Right lobe of liver (tissue), 6 donors: Measurements from ENCODE around the gene RBM39. TPM values are rescaled to one million over a fixed set of nuclear protein-coding genes. Genes with fewer than 3 reads are reported as not detected.

ENCODE experiments used
- ATAC-seq, 4 donors: fragments of 200-7000 bp; cut with Tn5 transposase; one replicate each; pipeline ENCODE4 v1.9.1; 2020; ENCODE audit warnings: mild to moderate bottlenecking in 4 of 4, moderate library complexity in 4 of 4
- DNase-seq, 3 donors: peaks; one replicate each; pipeline ENCODE4 v3.0.0-alpha.2; 2020
- H3K27ac ChIP-seq, 3 donors: fragments of 200-600 bp; one replicate each; pipeline ENCODE4 v1.8.0; 2022
- H3K27me3 ChIP-seq, 2 donors: fragments of 200-600 bp; one replicate each; pipeline ENCODE4 v1.8.0; 2022
- H3K36me3 ChIP-seq, 4 donors: fragments of 200-600 bp; sonication (generic) in 1 of 4; one replicate each; pipeline versions ENCODE4 v1.5.1 to v1.8.0; 2017 to 2022; ENCODE audit warnings: control low read depth in 1 of 4
- H3K4me1 ChIP-seq, 4 donors: fragments of 200-600 bp; sonication (generic) in 1 of 4; one replicate each; pipeline versions ENCODE4 v1.5.1 to v1.8.0; 2017 to 2022; ENCODE audit warnings: control low read depth in 1 of 4
- H3K4me3 ChIP-seq, 3 donors: fragments of 200-600 bp; one replicate each; pipeline ENCODE4 v1.8.0; 2022
- H3K9me3 ChIP-seq, 4 donors: fragments of 200-600 bp; sonication (generic) in 1 of 4; one replicate each; pipeline versions ENCODE4 v1.5.1 to v1.8.0; 2017 to 2022; ENCODE audit warnings: control low read depth in 1 of 4
- POLR2A ChIP-seq: fragments of 450-650 bp; IDR thresholded peaks from one replicate; pipeline ENCODE4 v1.6.1; 2017; ENCODE audit warnings: antibody characterized with exemption, mild to moderate bottlenecking
- WGBS: methylation state at CpG from one replicate; pipeline ENCODE4 v1.1.6; 2018; ENCODE audit warnings: low coverage, low lambda C conversion rate; ENCODE audit not compliant: insufficient coverage; ENCODE audit errors: missing lambda C conversion rate; 5-methylcytosine and 5-hydroxymethylcytosine counted together
- intact Hi-C, 2 donors: fragments of 100-400 bp; cut with DNase I; formaldehyde crosslinking; loops; one replicate each; pipeline versions ENCODE4 v1.11.2 to v1.14.1; 2022
- total RNA-seq, 6 experiments: library from RNA; depleted of rRNA in 2 of 6; stranded (reverse); fragments of >200 nt in 2 of 6; fragmentation: NEBNext Ultra II Directional in 3 of 6; extraction: Animal tissue kit (Norgen Biotek cat#: 25700) in 3 of 6; gene quantifications; one replicate each; pipeline versions ENCODE4 v1.1.0 to v1.2.4, GENCODE V29; 2016 to 2023
- TF ChIP-seq, protein P1 (sequence below), 4 donors: fragments of 200-600 bp in 3 of 4; fragments of 450-650 bp in 1 of 4; IDR thresholded peaks; one replicate each; pipeline versions ENCODE4 v1.5.1 to v1.8.0; 2016 to 2022; ENCODE audit warnings: antibody characterized with exemption in 4 of 4, mild to moderate bottlenecking in 2 of 4
- donor health status: DM: no; HTN: yes; CAD: no.
- donor health status: DM: no; HTN: no; CAD: no.
- donor health status: DM: no; HTN: no; CAD: no.
- donor health status: DM: no; HTN: yes; CAD: no.
- donor health status: DM: no; HTN: yes; CAD: no.

Gene RBM39
- total RNA-seq, 6 experiments from 2014 or later, result 86.4 to 166 (median 120) TPM

DNA sequence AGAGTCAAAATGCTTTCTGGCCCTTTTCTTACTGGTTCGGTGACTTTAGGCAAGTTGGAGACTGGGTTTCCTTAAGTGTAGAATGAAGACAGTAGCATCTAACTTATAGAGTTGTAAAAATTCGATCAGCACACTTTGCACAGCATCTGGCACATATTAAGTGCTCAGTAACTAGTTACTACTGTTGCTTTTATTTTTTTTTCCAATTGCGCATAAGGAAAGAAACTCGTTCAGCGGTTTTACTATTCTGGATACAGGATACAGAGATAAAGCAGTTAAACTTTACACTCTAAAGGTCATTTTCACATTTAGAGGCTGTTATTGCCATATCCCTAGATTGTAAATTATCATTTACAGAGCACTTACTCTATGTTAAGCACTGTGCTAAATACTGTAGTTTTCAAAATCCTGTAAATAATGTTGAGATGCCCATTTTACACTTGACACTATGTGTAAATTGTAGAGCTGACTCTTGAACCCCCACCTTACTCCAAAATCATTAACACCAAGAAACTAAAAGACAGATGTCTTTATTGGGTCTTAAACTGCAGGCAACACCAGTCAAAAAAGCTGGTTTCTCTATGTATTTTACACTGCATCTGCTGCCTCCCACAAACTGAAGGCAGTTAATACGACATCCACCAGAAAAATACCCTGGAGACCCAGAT, 42.0 kb downstream of the RBM39 start:
- H3K27me3 ChIP-seq, result no peaks in the 10 kb centered on the region
- WGBS, result 16% methylated on average over 6 of the region's 6 CpGs
- ATAC-seq (no peak), DNase-seq (no peak)
- peak overlapping the region; percentile 82 to 99 (median 95) for H3K4me3 ChIP-seq
- peak overlapping the region; percentile 68 to 77 (median 71) for H3K27ac ChIP-seq
- intact Hi-C loops, result loop anchor here in 1 of 2 donors (10.0 kb wide), 1 partner anchor 185 kb away; no protein-coding TSS in a partner anchor
- no peaks in the 10 kb centered on the region for H3K9me3 ChIP-seq
- no peak for TF ChIP-seq POLR2A
- TF ChIP-seq, protein P1, sequence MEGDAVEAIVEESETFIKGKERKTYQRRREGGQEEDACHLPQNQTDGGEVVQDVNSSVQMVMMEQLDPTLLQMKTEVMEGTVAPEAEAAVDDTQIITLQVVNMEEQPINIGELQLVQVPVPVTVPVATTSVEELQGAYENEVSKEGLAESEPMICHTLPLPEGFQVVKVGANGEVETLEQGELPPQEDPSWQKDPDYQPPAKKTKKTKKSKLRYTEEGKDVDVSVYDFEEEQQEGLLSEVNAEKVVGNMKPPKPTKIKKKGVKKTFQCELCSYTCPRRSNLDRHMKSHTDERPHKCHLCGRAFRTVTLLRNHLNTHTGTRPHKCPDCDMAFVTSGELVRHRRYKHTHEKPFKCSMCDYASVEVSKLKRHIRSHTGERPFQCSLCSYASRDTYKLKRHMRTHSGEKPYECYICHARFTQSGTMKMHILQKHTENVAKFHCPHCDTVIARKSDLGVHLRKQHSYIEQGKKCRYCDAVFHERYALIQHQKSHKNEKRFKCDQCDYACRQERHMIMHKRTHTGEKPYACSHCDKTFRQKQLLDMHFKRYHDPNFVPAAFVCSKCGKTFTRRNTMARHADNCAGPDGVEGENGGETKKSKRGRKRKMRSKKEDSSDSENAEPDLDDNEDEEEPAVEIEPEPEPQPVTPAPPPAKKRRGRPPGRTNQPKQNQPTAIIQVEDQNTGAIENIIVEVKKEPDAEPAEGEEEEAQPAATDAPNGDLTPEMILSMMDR (IDR thresholded peaks at IDR 0.05), result no peak
- H3K36me3 ChIP-seq, result peaks cover 14 to 43% (median 26%) of the 10 kb centered on the region in 4 donors
- peaks cover 0 to 13% (median 4%) of the 10 kb centered on the region in 4 donors for H3K4me1 ChIP-seq

DNA sequence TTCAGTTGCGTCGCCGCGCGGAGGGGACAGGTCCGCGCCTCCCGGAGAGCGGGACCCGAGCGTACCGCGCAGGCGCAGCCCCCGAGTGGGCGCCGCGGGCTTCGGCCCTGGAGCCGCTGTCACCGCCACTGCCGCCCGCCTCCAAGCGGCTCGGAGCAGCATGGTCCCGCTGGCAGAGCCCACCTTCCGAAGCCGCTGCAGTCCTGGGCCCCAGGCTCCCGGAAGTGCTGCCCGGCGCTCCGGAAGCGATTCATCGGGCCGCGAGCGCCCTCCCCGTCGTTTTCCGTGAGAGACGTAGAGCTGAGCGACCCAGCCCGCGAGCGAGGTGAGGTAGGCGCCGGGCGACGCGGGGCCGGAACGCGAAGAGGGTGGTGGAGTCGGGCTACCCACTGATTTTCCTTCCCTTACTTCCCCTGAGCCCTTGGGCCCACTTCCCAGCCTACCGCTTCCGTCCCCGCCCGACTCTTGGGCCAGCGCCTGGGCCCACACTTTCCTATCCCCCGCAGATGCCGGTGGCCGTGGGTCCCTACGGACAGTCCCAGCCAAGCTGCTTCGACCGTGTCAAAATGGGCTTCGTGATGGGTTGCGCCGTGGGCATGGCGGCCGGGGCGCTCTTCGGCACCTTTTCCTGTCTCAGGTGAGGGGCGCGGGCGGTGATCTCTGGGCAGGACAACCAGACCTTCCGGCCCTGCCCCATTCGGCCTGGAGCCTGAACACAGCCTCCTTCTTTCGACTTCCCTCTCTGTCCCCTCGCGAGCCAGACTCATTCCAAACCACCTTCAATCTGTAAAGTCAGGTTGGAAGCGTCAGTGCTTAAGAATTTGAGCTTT, 42.7 kb downstream of the RBM39 start, which contains the start of the genes NFS1 and ROMO1:
NFS1 (minus strand) TSS at position 226 of the 830 bp plus-strand sequence; CDS start at position 162, 64 bp downstream.
ROMO1 (plus strand) TSS at position 279 of the 830 bp plus-strand sequence; CDS start at position 507, 228 bp downstream.
- ATAC-seq (peak; percentile 88 to 95 (median 93)), DNase-seq (peak; percentile 85 to 88 (median 86))
- 0% methylated on average over 16 of the region's 81 CpGs for WGBS
- Histone ChIP-seq H3K27me3 (no peaks in the 10 kb centered on the region), H3K9me3 (no peaks in the 10 kb centered on the region), H3K4me3 (peak within 1 kb of the TSS; percentile 82 to 99 (median 95)), H3K4me1 (peaks cover 0 to 13% (median 6%) of the 10 kb centered on the region in 4 donors), H3K27ac (peak within 1 kb of the TSS; percentile 68 to 77 (median 71)), H3K36me3 (peaks cover 6 to 39% (median 19%) of the 10 kb centered on the region in 4 donors)
- TF ChIP-seq, protein P1 (IDR thresholded peaks at IDR 0.05), result peak; percentile 6 to 37 (median 22)
- TF ChIP-seq POLR2A, result peak; percentile 59
- intact Hi-C loops, result no loop called here

DNA sequence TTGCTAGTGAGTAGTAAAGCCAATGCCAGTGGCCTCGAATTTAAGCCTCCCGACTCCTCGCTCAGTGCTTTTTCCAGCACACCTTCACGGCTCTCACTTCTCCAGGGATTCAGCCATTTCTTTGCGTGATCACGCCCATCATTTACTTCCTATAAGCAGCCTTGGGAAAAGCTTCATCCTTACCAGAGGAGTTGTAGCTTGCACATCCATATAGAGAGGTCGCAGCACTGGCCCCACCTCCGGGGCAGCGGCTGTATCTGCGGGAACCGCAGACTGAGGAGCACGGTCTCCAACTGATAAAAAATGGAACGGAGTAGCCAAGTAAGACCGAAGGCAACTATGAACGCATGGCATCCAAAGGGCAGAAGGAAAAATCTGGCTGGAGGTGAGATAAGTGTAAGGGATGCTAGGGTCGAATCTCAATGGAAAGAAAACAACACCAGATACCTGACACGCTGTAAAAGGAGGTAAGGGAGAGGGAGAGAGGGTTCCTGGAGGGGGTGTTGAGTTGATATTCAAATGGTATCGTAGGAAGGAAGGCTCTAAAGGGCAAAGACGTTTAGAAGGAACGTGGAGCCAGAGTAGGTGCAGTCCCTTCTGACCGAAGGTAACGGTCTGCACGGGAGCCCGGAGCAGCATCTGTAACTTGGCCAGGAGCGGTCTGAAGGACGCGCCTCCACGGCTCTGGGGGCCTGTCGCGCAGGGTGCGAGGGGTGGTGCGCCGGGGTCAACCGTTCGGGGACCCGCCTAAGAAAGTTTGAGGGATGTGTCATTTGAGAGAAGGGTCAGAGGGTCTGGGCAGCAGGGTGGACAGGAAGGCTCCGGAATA, 43.5 kb downstream of the RBM39 start:
- Histone ChIP-seq H3K9me3 (no peaks in the 10 kb centered on the region), H3K4me1 (peaks cover 0 to 13% (median 6%) of the 10 kb centered on the region in 4 donors), H3K27ac (peak overlapping the region; percentile 68 to 77 (median 71)), H3K27me3 (no peaks in the 10 kb centered on the region), H3K36me3 (peaks cover 6 to 35% (median 15%) of the 10 kb centered on the region in 4 donors), H3K4me3 (peak overlapping the region; percentile 82 to 99 (median 95))
- peak; percentile 37 to 55 (median 46) for ATAC-seq
- TF ChIP-seq POLR2A, result no peak
- TF ChIP-seq, protein P1 (IDR thresholded peaks at IDR 0.05), result no peak
- WGBS, result 5% methylated on average over 26 of the region's 37 CpGs
- intact Hi-C loops, result no loop called here
- DNase-seq, result no peak
